GM19023 (cell line): Measurements from ENCODE around the gene AGBL1.

Source experiments
- ATAC-seq: cut with Tn5 transposase; IDR thresholded peaks from one replicate; pipeline ENCODE4 v1.9.1; 2021; ENCODE audit warnings: mild to moderate bottlenecking, moderate library complexity; ENCODE audit not compliant: unreplicated experiment

The AGBL1 gene

GRCh38 chr15:86162641-86163040, 83.0 kb downstream of the AGBL1 start:
- ATAC-seq = no peak

- ATAC-seq = no peak
Observed at GRCh38 chr15:86163816-86164215, 84.1 kb downstream of the AGBL1 start.

- ATAC-seq = no peak
Observed at GRCh38 chr15:86164232-86164898, 84.7 kb downstream of the AGBL1 start.

- ATAC-seq = no peak
Observed at GRCh38 chr15:86165265-86166211, 85.9 kb downstream of the AGBL1 start.

DNA sequence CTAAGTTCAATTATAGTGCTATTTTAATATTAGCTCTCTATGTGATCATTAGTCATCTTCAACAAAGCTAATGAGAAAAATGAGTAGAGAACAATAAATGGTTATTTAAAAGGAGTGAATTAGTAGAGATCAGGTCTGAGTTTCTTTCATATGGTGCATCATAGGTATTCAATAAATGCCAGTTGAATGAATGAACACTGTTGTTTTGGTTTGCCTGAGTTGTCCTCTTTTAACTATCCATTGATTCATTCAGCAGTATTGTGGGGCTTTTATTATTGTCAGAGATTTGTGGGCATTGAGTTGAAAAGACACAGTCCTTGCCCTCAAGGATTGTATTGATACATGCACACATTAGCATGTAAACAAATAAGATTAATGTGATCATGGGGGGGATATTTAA, 88.2 kb downstream of the AGBL1 start:
- no peak for ATAC-seq

DNA sequence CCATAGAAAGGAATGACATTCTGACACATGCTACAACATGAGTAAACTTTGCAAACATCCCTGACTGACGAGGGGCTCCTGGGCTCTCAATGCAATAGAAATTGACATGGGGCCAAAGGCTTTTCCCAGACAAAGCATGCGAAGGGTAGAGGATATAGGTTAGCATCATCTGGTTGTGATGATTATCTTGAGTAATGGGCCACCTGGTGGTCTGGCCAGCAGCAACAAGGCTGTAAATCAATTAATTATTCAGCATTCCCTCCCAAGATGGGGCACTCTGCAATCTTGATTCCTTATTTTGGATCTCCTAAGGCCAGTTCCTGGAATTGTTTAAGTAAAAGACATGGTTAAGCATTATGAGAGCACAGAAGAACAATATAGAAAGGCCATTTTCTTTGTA, 99.2 kb downstream of the AGBL1 start:
- ATAC-seq = no peak

GRCh38 chr15:86183596-86184491, 104.2 kb downstream of the AGBL1 start:
- ATAC-seq = no peak

GRCh38 chr15:86193716-86194380, 114.2 kb downstream of the AGBL1 start:
- ATAC-seq = no peak

DNA sequence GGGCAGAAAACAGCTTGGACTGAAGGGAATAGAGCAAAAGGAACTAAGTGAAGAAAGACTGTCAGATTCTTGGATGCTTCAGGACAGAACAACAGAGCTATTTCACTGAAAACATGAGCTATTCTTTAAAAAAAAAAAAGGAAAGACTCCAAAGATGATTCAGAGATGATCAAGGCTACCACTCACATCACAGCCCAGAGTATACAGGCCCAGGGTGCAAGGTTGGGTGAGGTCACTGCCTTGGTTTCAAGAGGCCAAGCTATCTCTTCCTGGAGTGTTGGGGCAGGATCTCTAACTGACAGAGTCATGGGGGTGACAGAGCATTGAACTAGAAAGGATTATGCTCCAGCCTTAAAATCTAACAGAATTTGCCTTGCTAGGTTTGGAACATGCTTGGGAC, 118.1 kb downstream of the AGBL1 start:
- ATAC-seq = no peak

DNA sequence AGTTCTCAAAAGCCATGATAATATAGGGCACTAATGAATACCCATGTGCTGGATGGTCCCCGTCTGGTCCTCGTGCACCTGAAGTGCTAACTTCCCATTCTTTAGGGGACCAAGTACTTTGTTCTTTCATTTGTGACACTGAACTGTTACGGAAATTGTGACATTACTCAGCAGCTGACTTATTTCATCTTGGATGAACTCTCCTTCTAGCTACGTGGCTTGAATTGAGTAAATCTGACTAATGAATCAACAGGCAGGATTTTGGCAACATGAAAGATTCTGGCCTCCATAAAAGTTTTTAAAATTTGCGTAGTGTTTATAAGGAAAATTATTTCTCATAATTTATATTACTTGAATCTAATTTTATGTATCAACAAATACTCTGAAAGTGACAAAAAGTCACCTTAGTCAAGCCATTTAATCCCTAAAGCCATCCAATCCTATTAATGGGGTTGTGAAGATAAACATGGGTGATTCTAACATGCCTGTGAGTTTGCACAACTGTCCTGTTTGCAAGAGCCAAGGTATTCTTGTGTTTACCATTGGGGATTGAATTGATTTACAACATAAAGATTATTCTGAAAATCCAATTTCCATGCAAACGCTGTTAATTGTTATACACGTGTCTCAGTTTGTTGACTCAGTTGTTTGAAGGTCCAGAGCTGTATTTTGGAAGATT, 119.9 kb downstream of the AGBL1 start:
- ATAC-seq = no peak

- ATAC-seq = no peak
Observed at GRCh38 chr15:86201313-86202008, 121.8 kb downstream of the AGBL1 start.

DNA sequence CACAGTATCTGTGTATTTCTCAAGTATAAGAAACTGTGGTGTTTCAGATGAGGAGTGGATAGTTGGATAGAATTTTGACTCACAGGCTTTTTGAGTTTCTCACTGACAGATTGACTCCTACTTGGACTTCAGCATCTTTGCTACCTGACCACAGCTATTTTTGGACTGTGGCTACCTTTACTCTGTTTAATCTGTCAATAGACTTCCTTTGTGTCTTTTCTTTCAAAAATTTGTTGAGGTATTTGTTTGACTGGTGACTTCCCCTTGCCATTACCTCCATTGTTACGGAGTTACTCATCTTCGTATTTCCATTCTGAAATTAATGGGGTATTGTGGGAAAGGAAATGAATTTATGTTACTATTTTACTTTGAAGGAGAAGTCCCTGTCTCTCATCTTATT, 123.8 kb downstream of the AGBL1 start:
- no peak for ATAC-seq

DNA sequence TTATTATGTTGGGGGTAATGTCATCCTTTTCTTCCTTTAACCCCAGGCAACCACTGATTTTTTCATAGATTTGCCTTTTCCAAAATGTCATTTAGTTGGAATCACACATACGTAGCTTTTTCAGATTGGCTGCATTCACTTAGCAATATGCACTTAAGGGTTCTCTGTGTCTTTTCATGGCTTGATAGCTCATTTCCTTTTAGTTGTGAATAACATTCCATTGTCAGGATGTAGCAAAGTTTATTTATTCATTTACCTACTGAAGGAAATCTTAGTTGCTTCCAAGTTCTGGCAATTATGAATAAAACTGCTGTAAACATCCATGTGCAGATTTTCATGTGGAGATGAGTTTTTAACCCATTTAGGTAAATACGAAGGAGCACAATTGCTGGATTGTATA, 125.4 kb downstream of the AGBL1 start:
- ATAC-seq = no peak

DNA sequence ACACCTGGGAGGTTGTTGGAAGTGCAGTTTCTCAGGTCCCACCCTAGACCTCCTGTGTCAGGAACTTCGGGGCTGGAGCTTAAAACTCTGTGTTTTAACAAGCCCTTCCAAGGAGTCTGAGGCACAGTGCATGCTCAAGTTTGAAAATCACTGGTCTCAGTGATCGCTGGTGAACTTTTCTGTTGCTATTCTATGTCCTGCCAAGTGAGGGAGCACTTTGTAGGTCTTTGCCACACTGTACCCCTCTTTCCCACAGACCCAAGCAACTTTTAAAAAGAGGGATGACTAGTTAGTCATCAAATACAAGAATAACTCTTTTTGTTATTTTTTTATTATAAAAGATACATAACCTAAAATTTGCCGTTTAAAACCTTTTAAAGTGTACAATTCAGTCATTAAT, 133.7 kb downstream of the AGBL1 start:
- no peak for ATAC-seq

DNA sequence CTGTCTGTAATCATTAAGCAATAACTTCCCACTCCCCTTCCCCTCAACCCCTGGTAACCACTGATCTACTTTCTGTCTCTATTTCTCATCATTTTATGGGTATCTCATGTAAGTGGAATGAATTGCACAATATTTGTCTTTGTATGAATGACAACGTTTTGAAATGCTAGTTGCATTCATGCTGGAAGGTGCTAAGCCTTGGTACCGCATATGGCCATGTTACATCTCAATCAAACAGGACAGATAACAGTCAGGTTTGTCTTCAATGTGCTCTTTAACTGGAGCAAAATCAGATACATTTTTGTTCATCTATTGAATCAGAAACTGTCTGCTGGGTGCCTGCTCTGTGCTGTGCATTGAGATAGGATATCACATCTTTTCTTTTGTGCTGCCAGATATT, 134.2 kb downstream of the AGBL1 start:
- no peak for ATAC-seq

DNA sequence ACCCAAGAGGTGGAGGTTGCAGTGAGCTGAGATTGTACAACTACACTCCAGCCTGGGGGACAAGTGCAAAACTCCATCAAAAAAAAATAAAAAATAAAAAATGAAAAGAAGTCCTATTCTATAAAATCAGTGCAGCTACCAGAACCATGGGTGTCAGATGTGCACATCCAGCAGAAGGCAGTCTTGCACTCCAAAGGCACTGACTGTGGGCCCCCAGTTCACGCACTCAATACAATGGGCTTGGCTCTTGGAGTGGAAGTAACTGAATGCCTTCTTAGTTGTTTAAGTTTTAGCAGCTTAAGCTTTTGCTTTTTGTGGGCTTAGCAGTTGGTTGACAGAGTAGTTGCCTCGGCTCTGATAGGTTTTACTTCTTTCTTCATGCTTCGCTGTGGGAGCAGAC, 141.4 kb downstream of the AGBL1 start:
- no peak for ATAC-seq

- ATAC-seq = no peak
Observed at GRCh38 chr15:86229306-86229705, 149.6 kb downstream of the AGBL1 start.

DNA sequence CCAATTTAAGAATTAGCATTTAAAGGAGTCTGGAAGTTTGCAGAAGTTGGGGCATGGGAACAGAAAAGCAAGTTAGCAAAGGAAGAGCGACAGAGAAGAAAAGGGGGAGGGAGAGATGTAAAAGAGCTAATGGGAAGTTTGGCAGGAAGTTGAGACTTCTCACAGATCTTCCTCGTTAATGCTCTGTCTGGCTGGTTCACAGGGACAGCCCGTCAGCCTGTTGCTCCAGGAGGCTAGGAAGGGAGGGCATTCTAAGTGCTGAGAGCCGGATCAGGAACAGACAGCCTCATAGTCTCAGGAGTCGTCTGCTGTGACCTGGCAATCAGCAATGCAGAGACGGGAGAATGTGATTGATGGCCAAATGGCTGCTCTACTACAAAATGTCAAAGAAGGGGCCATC, 150.3 kb downstream of the AGBL1 start:
- ATAC-seq = no peak

DNA sequence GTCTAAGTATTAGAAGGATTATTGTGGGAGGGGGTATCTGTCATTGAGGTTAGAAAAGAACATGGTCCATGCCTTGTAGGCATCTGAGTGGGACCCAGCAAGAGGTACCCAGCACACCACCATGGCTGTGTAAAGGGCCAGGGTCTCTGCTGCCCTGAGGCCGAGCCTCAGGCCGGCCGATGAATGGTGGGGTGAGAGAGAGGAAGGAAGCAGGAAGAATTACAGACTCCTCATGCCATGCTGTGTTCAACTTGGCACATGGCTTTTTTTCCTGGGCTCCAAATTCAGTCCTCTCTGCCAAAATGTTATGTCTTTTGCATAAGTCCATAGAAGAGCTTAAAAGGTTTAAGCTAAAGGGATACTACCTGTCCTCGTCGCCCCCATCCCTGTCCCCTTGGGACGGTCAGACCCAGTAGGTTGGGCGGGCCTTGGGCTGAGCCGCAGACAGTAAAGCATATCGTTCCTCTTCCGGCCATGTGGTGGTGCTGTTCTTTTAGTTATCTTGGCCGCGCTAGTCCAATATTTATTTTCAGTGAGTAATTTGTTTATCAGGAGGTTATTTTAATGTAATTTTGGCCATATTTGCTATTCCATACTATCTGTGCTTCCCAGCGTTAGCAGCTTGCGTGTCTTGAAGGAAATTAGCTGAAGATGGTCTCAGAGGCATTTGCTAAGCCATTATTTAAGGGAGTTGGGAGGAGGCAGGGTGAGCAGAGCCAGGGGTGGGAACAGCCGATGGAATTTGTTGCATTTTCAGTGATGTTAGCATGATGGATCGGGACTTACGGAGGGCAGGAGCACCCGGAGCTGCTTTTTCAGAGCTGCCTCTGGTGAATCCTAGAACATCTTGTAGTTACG, 152.4 kb downstream of the AGBL1 start:
- ATAC-seq = peak; percentile 62
